Measurements from ENCODE around the gene VPS37D.
"Not testable (repeated sequence)": the region's sequence is repeated elsewhere in the genome, so short reads cannot be mapped to it uniquely, and the experiment has no call there.

The VPS37D gene

DNA sequence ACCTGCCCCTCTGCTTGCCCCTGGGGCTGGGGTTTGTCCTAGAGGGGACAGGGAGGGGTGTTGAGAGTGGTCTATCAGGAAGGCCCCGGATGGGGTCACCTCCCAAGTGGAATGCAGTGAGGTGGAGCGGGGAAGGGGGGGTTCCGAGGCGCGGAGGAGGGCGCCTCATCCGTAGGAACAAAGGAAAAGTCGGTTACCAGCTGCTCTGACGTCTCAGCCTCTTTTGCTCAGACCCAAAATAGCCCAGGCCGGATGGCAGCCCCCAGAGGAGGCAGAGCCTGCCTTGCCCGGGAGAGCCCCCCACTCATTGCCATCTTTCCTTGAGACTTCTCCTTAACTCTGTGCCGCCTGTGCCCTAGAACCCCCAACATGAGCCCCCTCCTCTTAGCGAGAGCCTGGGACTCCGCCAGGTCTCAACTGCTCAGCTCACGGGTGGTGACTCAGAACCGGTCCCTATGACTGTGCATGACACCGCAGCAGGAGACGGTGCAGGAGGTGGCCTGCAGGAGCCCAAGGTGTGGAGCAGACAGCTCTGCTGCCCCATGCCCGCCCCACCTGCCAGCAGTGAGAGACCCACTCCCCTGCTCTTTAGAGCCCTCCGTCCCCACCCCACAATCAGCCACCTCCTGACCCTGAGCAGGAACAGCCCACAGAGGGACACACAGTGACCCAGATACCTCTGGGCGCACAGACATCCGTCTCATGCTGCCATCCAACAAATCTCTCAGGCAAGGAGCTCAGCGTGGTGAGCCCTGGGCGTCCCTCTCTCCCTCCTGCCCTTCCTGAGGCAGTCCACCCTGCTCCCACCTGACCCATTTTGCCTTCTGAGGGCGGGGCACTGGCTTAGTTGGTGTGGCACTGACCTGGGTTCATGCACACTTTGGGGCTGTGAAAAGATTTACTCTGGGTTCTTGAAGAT, 38.8 kb downstream of the VPS37D start:
- DNase-seq (ENCODE audit: low read depth): no peak

DNA sequence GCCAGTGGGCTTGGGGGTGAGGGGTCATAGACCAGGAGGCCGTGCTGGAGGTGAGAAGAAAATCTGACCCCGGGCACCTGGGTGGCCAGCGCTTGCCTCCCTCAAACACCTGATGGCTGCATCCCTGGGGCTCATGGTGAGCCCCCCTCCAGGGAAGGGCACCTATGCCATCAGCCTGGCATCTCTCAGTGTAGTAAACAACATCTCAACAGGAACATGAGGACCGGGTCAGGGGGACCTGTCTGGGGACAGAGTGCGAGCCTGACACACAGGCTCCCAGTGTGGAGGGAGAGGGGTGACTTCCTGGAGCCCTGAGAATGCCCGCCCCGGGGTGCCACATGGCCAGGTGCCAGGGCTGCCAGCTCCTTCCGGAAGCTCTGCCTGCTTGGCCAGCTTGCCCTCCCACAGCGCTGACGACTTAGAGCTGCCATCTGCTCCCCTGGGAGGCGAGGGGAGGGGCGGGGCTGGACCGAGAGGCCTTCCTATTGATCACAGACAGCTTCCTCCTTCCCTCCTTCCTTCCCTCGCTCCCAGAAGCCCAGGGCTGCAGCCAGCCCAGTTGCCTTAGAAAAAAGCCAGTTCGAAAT, 39.5 kb downstream of the VPS37D start:
- DNase-seq (ENCODE audit: low read depth): no peak

DNA sequence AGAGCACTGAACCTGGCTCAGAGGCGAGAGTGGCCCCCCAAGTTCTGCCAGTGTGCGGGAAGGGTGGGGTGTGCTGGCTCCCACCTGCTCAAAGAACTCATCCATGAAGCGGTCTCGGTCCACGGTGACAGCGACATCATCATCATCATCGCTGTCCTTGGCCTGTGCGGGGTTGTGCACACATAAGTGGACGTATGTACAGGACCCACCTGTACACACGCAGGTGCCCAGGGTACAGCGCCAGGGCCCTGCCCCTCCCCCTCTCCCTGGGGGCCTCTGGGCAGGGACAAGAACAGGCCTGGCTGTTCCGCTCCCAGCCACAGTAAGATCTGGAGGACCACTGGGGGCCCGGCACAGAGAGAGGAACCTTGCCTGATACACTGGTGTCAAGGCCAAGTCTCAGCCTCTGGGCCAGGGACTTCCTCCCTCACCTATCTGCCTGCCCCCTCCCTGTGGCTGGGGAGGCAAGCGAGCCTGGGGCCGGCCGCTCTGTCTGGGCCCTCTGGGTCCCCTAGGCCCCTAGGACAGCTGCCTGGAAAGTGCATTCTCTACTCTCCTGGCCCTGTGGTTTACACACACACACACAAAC, 41.4 kb downstream of the VPS37D start:
- no peak for DNase-seq (ENCODE audit: low read depth)

- DNase-seq (ENCODE audit: low read depth): no peak
Measured at GRCh38 chr7:73712773-73713172, 45.1 kb downstream of the VPS37D start.

DNA sequence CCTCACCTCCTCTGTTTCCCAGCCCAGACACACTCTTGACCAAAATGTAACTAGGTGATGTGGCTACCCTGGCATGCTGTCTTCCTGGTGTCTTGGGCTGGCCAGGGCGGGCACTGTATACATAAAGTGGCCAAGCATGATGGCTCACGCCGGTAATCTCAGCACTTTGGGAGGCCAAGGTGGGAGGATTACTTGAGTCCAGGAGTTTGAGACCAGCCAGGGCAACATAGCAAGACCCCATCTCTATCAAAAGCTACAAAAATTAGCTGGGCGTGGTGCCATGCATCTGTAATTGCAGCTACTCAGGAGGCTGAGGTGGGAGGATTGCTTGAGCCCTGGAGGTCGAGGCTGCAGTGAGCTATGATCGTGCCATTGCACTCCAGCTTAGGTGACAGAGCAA, 45.7 kb downstream of the VPS37D start:
- DNase-seq (ENCODE audit: low read depth): not testable (repeated sequence)

GRCh38 chr7:73715648-73716317, 48.2 kb downstream of the VPS37D start:
- no peak for DNase-seq (ENCODE audit: low read depth)

GRCh38 chr7:73716318-73716890, 48.8 kb downstream of the VPS37D start:
- DNase-seq (ENCODE audit: low read depth): no peak

- no peak for DNase-seq (ENCODE audit: low read depth)
Measured at GRCh38 chr7:73717025-73717807, 49.6 kb downstream of the VPS37D start.

DNA sequence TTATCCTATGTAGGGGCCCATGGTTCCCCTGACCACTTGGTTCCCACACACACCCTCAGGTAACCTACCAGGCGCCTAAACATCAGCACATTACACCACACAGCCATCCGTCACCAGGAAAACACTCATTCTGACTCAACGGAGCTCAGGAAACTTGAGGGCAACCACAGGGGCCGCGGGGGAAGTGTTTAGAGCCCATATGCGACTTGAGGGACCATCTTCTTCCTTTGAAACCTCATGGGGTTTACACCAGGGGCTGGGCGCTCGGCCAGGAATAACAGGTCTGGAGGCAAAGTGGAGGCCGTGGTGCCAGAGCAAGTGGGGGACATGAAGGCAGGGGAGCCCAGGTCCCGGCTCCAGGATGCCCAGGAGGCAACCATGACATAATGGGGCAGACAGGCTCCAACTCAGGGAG, 50.4 kb downstream of the VPS37D start:
- peak; percentile 60 for DNase-seq (ENCODE audit: low read depth)

- no peak for DNase-seq (ENCODE audit: low read depth)
Measured at GRCh38 chr7:73718438-73718881, 50.8 kb downstream of the VPS37D start.

- DNase-seq (ENCODE audit: low read depth): peak; percentile 55
Measured at GRCh38 chr7:73718905-73719805, 51.5 kb downstream of the VPS37D start, which contains the start of gene STX1A. Gene STX1A (minus strand): TSS chr7:73719669. CDS start chr7:73719631, 38 bp downstream.

DNA sequence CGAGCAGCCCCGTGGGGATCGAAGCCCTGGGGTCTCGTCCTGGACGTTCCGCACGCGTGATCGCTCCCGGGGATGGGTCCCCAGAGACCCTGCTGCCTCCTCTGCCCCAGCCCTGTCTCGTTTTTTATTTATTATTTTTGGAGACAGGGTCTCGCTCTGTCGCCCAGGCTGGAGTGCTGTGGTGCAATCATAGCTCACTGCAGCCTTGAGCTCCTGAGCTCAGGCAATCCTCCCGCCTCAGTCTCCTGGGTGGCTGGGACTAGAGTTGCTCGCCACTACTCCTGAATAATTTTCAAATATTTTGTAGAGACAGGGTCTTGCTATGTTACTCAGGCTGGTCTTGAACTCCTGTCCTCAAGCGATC, 52.2 kb downstream of the VPS37D start:
- DNase-seq (ENCODE audit: low read depth): no peak

DNA sequence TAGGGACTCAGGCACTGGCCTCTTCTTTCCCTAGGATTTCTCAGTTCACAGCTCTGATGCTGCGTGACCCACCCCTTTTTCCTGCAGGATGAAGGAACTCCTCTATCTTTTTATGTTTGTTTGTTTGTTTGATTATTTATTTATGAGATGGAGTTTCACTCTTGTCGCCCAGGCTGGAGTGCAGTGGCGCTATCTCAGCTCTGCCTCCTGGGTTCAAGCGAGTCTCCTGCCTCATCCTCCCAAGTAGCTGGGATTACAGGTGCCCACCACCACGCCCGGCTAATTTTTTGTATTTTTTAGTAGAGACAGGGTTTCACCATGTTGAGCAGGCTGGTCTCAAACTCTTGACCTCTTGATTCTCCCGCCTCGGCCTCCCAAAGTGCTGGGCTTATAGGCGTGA, 52.8 kb downstream of the VPS37D start:
- not testable (repeated sequence) for DNase-seq (ENCODE audit: low read depth)

DNA sequence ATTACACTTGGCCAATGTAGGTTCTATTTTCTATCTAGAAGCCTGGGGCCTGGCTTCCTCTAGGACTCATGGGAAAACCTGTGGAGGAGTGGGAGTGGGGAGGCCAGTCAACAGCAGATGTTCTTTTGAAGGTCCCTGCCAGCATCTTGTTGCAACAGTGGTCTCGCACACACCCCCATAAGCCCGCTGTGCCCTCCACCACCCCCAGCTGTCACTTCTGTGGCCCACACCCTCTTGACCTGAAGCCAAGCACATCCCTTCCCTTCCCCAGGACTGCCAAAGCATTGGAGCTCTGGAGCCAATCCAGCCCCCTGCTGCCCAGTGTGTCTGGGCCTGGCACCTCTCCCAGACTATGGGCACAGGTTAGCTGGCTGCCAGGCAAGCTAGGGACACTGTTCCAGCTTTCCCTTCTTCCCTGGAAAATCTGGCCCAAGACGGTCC, 53.8 kb downstream of the VPS37D start:
- DNase-seq (ENCODE audit: low read depth): no peak
